IMR-90 (cell line): ENCODE data around the gene NUP54. TPM values are rescaled to one million over a fixed set of nuclear protein-coding genes. Genes with fewer than 3 reads are reported as not detected.

ENCODE experiments used
- ATAC-seq: fragments of 200-7000 bp; cut with Tn5 transposase; 2 replicates; pipeline ENCODE4 v1.9.1; 2020; ENCODE audit warnings: low read depth, mild to moderate bottlenecking, moderate library complexity
- BruUV-seq: library from RNA; stranded (reverse); fragments of 400-500 nt; replicated peaks from 2 replicates; lab custom pipeline; 2021; lab: Mats Ljungman, UMichigan
- CTCF ChIA-PET: fragments of 300-600 bp; formaldehyde crosslinking; extraction: SDS; loops from one replicate; lab custom pipeline; 2021; ENCODE audit warnings: antibody characterized with exemption; lab: Yijun Ruan, JAX
- POLR2A ChIA-PET: fragments of 300-600 bp; sonication (Branson Sonifier 250); formaldehyde crosslinking; loops from one replicate; lab custom pipeline; 2022; ENCODE audit warnings: antibody characterized with exemption; ENCODE audit not compliant: unreplicated experiment; lab: Charles Lee
- DNase-seq: peaks from one replicate; pipeline ENCODE4 v3.0.0; 2013
- H2AFZ ChIP-seq: replicated peaks from 2 replicates; pipeline ENCODE3; 2013; ENCODE audit warnings: low read length, mild to moderate bottlenecking; ENCODE audit not compliant: poor library complexity
- H2AK5ac ChIP-seq: 2 replicates; pipeline ENCODE4 v1.6.1; 2013; ENCODE audit warnings: low read depth, low read length, inconsistent platforms
- H2AK9ac ChIP-seq: replicated peaks from 2 replicates; pipeline ENCODE3; 2013; ENCODE audit warnings: mild to moderate bottlenecking, low read depth, low read length, moderate library complexity; ENCODE audit not compliant: poor library complexity
- H2BK120ac ChIP-seq: 2 replicates; pipeline ENCODE4 v1.6.1; 2013; ENCODE audit warnings: low read depth, low read length, inconsistent platforms
- H2BK15ac ChIP-seq: 3 replicates; pipeline ENCODE4 v1.6.1; 2013; ENCODE audit warnings: low read depth, low read length, inconsistent platforms
- H2BK20ac ChIP-seq: 2 replicates; pipeline ENCODE4 v1.6.1; 2013; ENCODE audit warnings: low read depth, mild to moderate bottlenecking, inconsistent platforms, low read length, moderate library complexity
- H2BK5ac ChIP-seq: 2 replicates; pipeline ENCODE4 v1.6.1; 2013; ENCODE audit warnings: mild to moderate bottlenecking, low read depth, low read length, inconsistent platforms; ENCODE audit not compliant: poor library complexity, severe bottlenecking
- H3K14ac ChIP-seq: replicated peaks from 2 replicates; pipeline ENCODE4 v1.6.1; 2013; ENCODE audit warnings: low read depth, low read length, inconsistent platforms
- H3K18ac ChIP-seq: 2 replicates; pipeline ENCODE4 v1.6.1; 2013; ENCODE audit warnings: low read depth, low read length, control low read depth
- H3K23ac ChIP-seq: 2 replicates; pipeline ENCODE4 v1.6.1; 2013; ENCODE audit warnings: low read depth, low read length, inconsistent platforms
- H3K27ac ChIP-seq: 2 replicates; pipeline ENCODE4 v1.5.1; 2013; ENCODE audit warnings: mild to moderate bottlenecking, control low read depth, low read length; ENCODE audit not compliant: insufficient read depth
- H3K27me3 ChIP-seq: 2 replicates; pipeline ENCODE4 v1.6.1; 2013; ENCODE audit warnings: low read length; ENCODE audit not compliant: control insufficient read depth, insufficient read depth
- H3K36me3 ChIP-seq: 2 replicates; pipeline ENCODE4 v1.6.1; 2013; ENCODE audit warnings: low read length, mixed read lengths; ENCODE audit not compliant: control insufficient read depth, insufficient read depth
- H3K4ac ChIP-seq: 2 replicates; pipeline ENCODE4 v1.6.1; 2013; ENCODE audit warnings: low read depth, low read length, inconsistent platforms
- H3K4me1 ChIP-seq: 2 replicates; pipeline ENCODE4 v1.6.1; 2013; ENCODE audit warnings: low read length, mixed read lengths; ENCODE audit not compliant: control insufficient read depth, insufficient read depth
- H3K4me2 ChIP-seq: 2 replicates; pipeline ENCODE4 v1.6.1; 2013; ENCODE audit warnings: low read depth, mild to moderate bottlenecking, control low read depth, low read length, moderate library complexity
- H3K4me3 ChIP-seq: 2 replicates; pipeline ENCODE4 v1.5.1; 2013; ENCODE audit warnings: low read depth, mild to moderate bottlenecking, control low read depth, low read length, moderate library complexity; ENCODE audit not compliant: insufficient read depth
- H3K56ac ChIP-seq: 2 replicates; pipeline ENCODE4 v1.6.1; 2013; ENCODE audit warnings: low read length, inconsistent platforms; ENCODE audit not compliant: insufficient read depth; ENCODE audit errors: extremely low read depth
- H3K79me1 ChIP-seq, 2 experiments: 2 replicates each; pipeline ENCODE4 v1.6.1; 2013; ENCODE audit warnings: low read length in 2 of 2, inconsistent platforms in 1 of 2, low read depth in 1 of 2
- H3K9ac ChIP-seq: 2 replicates; pipeline ENCODE4 v1.6.1; 2013; ENCODE audit warnings: low read depth, low read length, control low read depth
- H3K9me1 ChIP-seq: 2 replicates; pipeline ENCODE4 v1.6.1; 2013; ENCODE audit warnings: low read length, inconsistent platforms; ENCODE audit not compliant: insufficient read depth
- H3K9me3 ChIP-seq: 2 replicates; pipeline ENCODE4 v1.6.1; 2013; ENCODE audit warnings: low read length; ENCODE audit not compliant: control insufficient read depth, insufficient read depth
- H4K20me1 ChIP-seq: 2 replicates; pipeline ENCODE4 v1.6.1; 2013; ENCODE audit warnings: low read length, inconsistent platforms; ENCODE audit not compliant: insufficient read depth
- H4K5ac ChIP-seq: 2 replicates; pipeline ENCODE4 v1.6.1; 2013; ENCODE audit warnings: mild to moderate bottlenecking, low read depth, low read length, control low read depth
- H4K8ac ChIP-seq, 2 experiments: 2 replicates each; pipeline ENCODE4 v1.6.1; 2013; ENCODE audit warnings: low read depth in 2 of 2, low read length in 2 of 2, control low read depth in 1 of 2, inconsistent platforms in 1 of 2
- H4K91ac ChIP-seq: 2 replicates; pipeline ENCODE4 v1.6.1; 2013; ENCODE audit warnings: low read depth, low read length, inconsistent platforms; ENCODE audit not compliant: insufficient read depth
- CEBPB ChIP-seq: IDR thresholded peaks from 2 replicates; pipeline ENCODE4 v1.6.1; 2012; ENCODE audit warnings: low read depth, low read length, improper control_type of control experiment
- MAZ ChIP-seq: IDR thresholded peaks from 2 replicates; pipeline ENCODE4 v1.6.1; 2012; ENCODE audit warnings: low read depth, mild to moderate bottlenecking, low read length, improper control_type of control experiment, moderate library complexity, borderline replicate concordance
- RAD21 ChIP-seq: IDR thresholded peaks from 2 replicates; pipeline ENCODE4 v1.6.1; 2012; ENCODE audit warnings: low read length, improper control_type of control experiment
- RFX5 ChIP-seq: IDR thresholded peaks from 2 replicates; pipeline ENCODE4 v1.8.0; 2012; ENCODE audit warnings: low read depth, mild to moderate bottlenecking, low read length, moderate library complexity
- WGBS, 2 experiments: methylation state at CpG; one replicate each; pipeline versions ENCODE4 v1.1.5 to v1.1.7; 2013; ENCODE audit warnings: missing lambda C conversion rate in 2 of 2; ENCODE audit not compliant: insufficient read length in 1 of 2; ENCODE audit errors: extremely low coverage in 2 of 2; 5-methylcytosine and 5-hydroxymethylcytosine counted together
- dilution Hi-C: fragments of 300-500 bp; cut with HindIII; formaldehyde crosslinking; loops from one replicate; pipeline ENCODE4 v1.14.3; 2018; ENCODE audit warnings: low sequenced_read_pairs; ENCODE audit not compliant: unreplicated experiment
- in situ Hi-C: fragments of 300-500 bp; cut with MboI; formaldehyde crosslinking; loops from 3 replicates; pipeline ENCODE4 v1.14.3; 2019; ENCODE audit warnings: low sequenced_read_pairs, inconsistent platforms, mixed read lengths
- intact Hi-C: fragments of 100-400 bp; cut with micrococcal nuclease; formaldehyde crosslinking; loops from 2 replicates; pipeline ENCODE4 v1.10.0; 2022
- polyA plus RNA-seq, 3 experiments: library from polyadenylated mRNA; depleted of rRNA; stranded (reverse); fragments of >200 nt; gene quantifications; 2 replicates each; pipeline ENCODE4 v1.2.3, GENCODE V29; 2012; ENCODE audit warnings: low replicate concordance in 1 of 3
- total RNA-seq: library from RNA; depleted of rRNA; stranded (reverse); fragments of >200 nt; gene quantifications from 2 replicates; pipeline ENCODE4 v1.2.3, GENCODE V29; 2012

NUP54 gene
- total and polyA plus RNA-seq, 2 of the 4 experiments (the other 2 are of a cell fraction): 24.6 to 44.4 TPM

DNA sequence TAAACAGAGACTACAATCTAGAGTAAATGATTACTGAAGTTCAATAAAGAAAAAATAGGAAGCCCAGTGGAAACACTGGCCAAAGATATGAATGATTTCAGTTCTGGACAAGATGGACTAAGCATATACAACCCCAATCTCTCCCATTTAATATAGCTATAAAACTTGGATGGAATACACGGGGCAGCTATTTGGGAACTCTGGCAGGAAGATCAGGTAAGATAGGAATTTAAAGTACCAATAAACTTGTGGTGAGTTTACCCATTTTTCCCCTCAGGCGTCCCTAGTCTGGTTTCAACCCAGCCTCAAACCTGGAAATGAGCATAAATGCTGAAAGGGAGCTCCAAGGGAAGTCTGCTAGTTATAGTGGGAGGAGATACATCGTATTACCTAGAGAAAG, 20.4 kb downstream of the NUP54 start:
- Histone ChIP-seq H4K20me1 (no peaks in the 10 kb centered on the region), H3K14ac (no peak overlapping the region), H3K4me1 (no peaks in the 10 kb centered on the region), H2AK9ac (no peak overlapping the region), H4K91ac (no peak overlapping the region), H3K9me3 (no peaks in the 10 kb centered on the region), H3K27me3 (no peaks in the 10 kb centered on the region), H3K9ac (no peak overlapping the region), H3K9me1 (no peaks in the 10 kb centered on the region), H2BK120ac (no peak overlapping the region), H4K5ac (no peak overlapping the region), H4K8ac (no peak overlapping the region), H2BK20ac (no peak overlapping the region), H3K18ac (no peak overlapping the region), H3K56ac (no peak overlapping the region), H2BK15ac (no peak overlapping the region), H3K4me3 (no peak overlapping the region), H2AFZ (no peak overlapping the region), H3K27ac (no peak overlapping the region), H3K79me1 (peaks cover 5% of the 10 kb centered on the region in 2 experiments; a peak in 3 of 4 replicates), H3K4ac (no peak overlapping the region), H3K4me2 (no peak overlapping the region), H2BK5ac (no peak overlapping the region), H3K36me3 (peaks cover 16% of the 10 kb centered on the region), H2AK5ac (no peak overlapping the region), H3K23ac (no peak overlapping the region)
- no TSS peak for BruUV-seq
- DNase-seq (no peak), ATAC-seq (no peak)
- dilution Hi-C loops: no loop called here
- intact Hi-C loops: loop anchor here (1.0 kb wide), 1 partner anchor 43 kb away; no protein-coding TSS in a partner anchor
- WGBS, 2 experiments: no CpG with 5 or more reads among the region's 3 CpGs
- TF ChIP-seq MAZ: no peak
- no peak for TF ChIP-seq CEBPB
- TF ChIP-seq RAD21: no peak
- no peak for TF ChIP-seq RFX5
- in situ Hi-C loops: no loop called here
- CTCF ChIA-PET: no interaction called here
- POLR2A ChIA-PET: no interaction called here
